Measurements from ENCODE around the gene SLC29A1.

SLC29A1 gene

GRCh38 chr6:44237021-44237812 lies 13.8 kb downstream of the SLC29A1 start:
- peak; percentile 53 for DNase-seq (ENCODE audit: low read depth in 2 of 2)

DNA sequence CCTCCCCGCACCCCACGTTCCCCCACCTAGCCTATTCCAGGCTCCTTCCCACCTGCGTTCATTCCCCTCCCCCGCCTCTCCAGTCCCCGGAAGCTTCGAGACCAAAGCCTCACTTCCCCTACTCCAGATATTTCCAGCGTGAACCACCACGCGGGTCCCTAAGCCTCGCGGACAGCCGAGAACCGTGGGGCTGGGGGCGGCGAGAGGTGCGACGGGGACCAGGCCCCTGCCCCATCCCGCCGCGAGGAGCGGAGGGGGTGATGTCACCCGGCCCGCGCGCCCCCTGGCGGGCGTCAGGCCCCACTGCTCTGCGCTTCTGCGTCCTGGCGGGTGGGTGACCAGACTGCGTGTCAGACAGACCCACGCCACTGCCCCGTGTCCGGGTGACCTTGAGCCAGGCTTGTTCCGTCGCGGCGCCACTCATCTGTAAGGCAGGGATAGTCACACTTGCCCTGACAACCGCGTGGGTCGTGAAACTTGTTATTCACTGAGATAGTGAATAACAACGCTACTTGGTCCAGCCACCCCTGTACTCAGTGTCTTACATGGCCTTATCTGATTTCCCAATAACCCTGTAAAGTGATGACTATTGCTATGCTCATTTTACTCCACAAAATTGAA lies 14.5 kb downstream of the SLC29A1 start:
- DNase-seq (ENCODE audit: low read depth in 2 of 2): peak; percentile 67 to 71

DNA sequence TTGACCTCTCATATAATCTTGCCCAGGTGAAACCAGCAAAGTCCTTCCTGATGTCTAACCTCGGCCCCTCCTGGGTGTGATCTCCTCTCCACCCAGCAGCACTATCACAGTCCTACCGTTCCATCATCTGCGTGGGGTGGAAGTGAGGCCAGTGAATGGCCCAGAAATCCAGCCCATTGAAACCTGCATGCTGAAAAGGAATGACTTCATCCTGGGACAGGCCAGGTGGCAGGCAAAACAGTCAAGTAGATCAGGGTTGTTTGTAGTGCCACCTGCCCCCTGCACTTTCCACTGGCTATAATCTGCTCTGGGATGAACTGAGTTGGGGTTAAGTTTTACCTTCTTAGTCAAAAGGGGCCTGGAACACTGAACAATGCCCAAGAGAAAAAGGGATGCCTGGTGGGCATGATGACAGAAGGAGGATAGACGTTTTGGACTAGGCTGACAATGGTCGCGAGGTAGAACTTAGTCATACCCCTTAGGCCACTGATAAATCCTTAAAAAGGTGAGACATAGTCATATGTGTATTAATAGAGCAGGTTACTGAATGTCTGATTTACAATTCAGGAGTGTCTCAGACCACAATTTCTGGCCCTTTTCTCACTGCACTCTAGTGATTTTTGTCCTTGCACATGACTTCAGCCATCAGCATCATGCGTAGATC lies 15.4 kb downstream of the SLC29A1 start:
- no peak for DNase-seq (ENCODE audit: low read depth in 2 of 2)

GRCh38 chr6:44243345-44243744 lies 19.9 kb downstream of the SLC29A1 start:
- no peak for DNase-seq (ENCODE audit: low read depth in 2 of 2)

GRCh38 chr6:44245391-44245911 lies 22.1 kb downstream of the SLC29A1 start:
- DNase-seq (ENCODE audit: low read depth in 2 of 2): no peak

- peak; percentile 83 for DNase-seq (ENCODE audit: low read depth in 2 of 2)
Measured at GRCh38 chr6:44245912-44246662, 22.7 kb downstream of the SLC29A1 start.

DNA sequence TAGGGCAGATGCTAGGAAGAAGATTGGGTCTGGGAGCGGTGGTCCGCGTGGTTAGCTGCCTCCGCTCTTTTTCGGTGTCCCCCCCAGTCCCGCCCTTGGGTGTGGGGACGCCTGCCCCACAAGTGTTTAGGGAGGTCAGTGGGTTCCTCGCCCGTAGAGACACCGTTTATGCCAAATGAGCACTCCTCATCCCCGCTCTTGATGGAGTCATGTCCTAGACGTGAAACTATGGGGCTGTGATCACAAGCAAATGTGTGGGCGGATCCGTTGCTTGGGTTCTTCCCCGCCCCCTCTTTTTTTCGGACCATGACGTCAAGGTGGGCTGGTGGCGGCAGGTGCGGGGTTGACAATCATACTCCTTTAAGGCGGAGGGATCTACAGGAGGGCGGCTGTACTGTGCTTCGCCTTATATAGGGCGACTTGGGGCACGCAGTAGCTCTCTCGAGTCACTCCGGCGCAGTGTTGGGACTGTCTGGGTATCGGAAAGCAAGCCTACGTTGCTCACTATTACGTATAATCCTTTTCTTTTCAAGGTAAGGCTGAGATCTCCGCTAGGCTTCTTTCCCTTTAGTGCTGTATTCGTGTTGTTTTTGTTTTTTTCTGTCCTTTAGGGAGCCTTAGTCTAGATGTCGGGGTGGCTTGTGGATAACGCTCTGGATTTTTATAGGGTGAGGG lies 23.4 kb downstream of the SLC29A1 start, which contains the start of gene HSP90AB1:
Gene HSP90AB1, plus strand, starts transcription at position 439 of the 675 bp plus-strand sequence. CDS start 1,529 bp downstream, outside the sequence.
- peak; percentile 89 to 95 for DNase-seq (ENCODE audit: low read depth in 2 of 2)

DNA sequence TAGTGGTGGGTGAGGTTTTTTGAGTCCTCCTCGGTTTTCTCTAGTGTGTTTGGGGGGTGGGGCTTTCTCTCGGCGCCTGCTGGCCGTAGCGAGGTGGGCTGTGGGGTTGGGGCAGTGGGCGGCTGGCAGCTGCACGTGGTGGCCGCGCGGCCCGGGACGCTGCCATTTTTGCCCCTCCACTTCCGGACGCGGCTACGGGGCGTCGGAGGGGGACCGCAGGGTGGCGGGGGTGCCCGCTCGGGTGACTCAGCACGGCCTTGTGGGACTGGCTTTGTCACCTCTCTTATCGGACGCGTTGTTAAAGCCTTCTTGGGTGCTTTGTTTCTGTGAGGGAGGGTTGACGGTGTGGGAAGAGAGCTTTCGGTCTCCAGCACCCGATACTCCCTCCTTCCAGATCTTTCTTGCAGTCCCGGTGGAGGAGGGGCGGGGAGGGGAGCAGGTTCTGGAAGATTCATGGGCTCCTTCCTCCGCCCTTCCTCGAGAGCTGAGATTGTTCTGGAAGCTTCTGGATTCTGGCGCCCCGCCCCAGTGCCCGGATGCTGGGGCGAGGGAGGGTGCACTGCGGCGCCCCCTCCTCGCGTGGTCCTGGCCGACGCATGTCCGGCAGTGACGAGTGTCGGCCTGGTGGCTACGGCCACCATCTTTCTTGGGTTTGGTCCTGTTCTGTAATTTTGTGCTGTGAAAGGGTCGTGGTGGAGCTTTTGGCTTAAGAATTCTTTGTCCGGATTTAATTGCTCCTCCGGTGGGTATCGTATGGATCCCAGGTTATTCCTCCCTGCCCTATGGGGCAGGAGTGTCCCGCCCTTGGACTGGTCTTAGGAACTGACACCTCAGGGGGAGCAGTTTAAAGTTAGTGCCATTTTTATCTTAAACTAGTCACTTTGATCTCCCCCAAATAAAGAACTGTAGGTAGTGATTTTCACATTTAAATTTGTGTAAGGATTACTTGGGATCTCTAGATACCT lies 24.2 kb downstream of the SLC29A1 start:
- peak; percentile 73 to 80 for DNase-seq (ENCODE audit: low read depth in 2 of 2)

DNA sequence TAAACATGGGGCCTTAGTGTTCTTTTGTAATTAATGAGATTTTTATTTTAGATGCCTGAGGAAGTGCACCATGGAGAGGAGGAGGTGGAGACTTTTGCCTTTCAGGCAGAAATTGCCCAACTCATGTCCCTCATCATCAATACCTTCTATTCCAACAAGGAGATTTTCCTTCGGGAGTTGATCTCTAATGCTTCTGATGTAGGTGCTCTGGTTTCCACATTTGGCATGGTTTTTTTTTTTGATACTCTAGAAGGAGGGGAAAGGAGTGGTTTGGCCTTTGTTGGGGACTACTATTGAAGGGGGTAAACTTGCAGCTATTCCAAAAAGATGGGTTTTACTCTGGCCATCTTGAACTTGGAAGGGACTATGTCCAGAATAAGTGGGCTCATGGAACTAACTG lies 25.2 kb downstream of the SLC29A1 start:
- no peak for DNase-seq (ENCODE audit: low read depth in 2 of 2)

- DNase-seq (ENCODE audit: low read depth in 2 of 2): no peak
Measured at GRCh38 chr6:44249082-44249748, 25.8 kb downstream of the SLC29A1 start.

GRCh38 chr6:44250067-44250717 lies 26.8 kb downstream of the SLC29A1 start:
- DNase-seq (ENCODE audit: low read depth in 2 of 2): no peak

GRCh38 chr6:44250718-44251123 lies 27.3 kb downstream of the SLC29A1 start:
- no peak for DNase-seq (ENCODE audit: low read depth in 2 of 2)

GRCh38 chr6:44251576-44252524 lies 28.5 kb downstream of the SLC29A1 start:
- DNase-seq (ENCODE audit: low read depth in 2 of 2): no peak

DNA sequence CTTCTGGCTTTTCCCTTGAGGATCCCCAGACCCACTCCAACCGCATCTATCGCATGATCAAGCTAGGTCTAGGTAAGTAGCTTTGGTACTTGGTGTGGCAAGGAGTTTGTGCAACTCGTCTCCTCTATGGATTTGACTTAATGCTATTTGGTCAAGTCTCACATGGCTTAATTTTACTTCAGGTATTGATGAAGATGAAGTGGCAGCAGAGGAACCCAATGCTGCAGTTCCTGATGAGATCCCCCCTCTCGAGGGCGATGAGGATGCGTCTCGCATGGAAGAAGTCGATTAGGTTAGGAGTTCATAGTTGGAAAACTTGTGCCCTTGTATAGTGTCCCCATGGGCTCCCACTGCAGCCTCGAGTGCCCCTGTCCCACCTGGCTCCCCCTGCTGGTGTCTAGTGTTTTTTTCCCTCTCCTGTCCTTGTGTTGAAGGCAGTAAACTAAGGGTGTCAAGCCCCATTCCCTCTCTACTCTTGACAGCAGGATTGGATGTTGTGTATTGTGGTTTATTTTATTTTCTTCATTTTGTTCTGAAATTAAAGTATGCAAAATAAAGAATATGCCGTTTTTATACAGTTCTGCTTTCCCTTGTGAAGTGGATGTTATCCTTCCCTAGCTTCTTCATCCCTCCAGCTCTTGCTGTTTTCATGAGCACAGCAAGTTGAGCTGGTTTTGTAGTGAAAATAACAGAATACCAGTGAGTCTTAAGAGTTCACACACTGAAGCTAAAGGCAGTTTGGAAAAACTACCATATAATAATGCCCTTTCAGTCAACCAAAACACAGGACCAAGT lies 30.1 kb downstream of the SLC29A1 start:
- DNase-seq (ENCODE audit: low read depth in 2 of 2): no peak

DNA sequence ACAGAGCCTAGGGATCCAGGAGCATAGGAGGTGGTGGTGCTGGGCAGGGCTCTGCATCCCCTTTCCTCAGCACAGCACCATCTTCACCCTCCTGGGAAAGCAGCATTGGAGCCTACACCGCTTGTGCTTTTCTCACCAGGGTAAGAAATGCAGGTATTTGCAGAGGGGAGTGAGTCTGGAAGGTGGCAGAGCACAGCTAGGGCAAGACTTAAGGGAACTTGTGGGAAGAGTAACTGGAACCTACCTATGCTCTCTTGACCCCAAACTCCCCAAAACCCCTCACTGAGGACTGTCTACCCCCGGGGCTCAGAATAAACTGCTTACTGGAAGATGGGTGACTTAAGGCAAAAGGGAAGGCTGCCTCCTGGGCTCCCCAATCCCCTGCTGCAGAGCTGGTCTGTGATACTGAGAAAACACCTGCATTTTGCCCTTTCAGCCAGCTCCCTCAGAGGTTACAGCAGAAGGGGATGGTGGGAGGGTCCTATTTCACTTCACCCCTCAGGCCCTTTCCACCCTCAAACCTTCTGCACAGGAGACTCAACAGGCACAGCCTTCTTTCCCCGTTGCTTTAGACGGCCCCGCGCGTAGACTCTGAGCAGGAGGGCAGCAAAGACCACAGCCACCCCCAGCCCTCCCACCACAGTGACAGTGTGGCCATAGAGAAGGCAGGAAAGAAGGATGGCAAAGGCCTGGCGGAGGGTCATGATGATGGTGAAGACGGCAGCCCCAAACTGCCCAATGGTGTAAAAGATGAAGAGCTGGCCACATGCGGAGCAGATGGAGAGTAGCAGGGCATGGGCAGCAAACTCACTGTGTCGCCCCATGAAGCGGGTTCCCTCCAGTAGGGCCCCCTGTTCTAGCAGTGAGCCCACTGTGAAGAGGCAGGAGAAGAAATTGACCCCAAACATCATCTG lies 31.1 kb downstream of the SLC29A1 start:
- no peak for DNase-seq (ENCODE audit: low read depth in 2 of 2)
